T-helper 1 cell (primary cell): ENCODE results near the gene UXT.

Source experiments
- DNase-seq, 5 donors: peaks; one replicate each; pipeline ENCODE4 v3.0.0-alpha.2; 2012 to 2020

UXT gene

DNA sequence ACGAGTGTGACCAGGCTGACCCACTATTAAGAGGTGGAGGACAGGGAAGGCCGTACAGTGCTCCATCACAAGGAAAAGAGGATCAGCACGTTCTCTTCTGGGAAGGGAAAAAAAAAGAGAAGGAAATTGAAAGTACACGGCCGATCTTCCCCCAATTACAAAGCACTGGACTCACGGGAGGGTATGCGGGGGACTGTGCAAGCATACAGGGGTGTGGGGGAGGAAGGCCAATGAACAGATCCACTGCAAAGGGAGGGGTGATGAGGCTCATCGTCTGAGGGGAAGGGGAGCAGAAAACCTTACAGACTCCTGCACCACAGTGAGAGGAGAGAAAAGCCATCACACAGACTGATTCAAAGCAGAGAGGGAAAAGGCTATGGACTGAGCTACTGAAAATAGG, 9.7 kb downstream of the UXT start:
- no peak for DNase-seq

DNA sequence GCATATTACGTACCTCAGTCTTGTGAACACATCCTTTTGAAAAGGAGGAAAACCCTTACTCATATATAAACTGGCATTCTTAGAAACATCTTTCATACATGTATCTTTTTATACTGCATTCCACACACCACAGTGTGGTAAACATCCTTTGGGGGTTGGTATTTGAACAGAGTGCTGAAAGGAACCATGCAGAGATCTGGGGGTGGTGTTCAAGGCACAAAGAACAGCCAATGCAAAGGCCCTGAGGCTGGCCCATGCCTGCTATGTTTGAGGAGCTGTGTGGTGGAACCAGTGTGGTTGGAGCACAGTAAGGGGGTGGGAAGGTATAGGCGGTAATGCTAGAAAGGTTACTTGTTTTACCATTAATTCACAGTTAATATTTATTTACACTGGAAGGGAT, 10.6 kb downstream of the UXT start:
- peak in 1 of 5 donors; percentile 66 for DNase-seq

- DNase-seq: no peak
These were observed 12.3 kb downstream of the UXT start for GRCh38 chrX:47646636-47647035.

DNA sequence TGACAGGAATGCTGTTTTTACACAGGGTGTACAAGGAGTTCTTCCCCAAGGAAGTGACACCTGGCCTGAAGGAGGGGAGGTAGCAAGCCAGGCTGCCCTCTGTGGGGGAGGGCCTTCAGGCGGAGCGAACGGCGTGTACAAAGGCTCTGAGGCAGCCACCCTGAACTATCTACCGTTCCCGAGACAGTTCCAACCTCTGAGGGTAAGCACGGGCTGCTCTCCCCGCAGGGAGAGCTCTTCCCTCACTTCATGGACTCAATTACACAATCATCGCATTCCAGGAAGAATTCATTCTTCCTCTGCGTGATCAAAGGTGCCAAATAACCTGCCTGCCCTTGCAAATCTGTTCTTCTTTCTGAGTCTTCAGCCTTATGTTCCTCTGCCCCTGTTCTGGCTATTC, 13.4 kb downstream of the UXT start:
- DNase-seq: no peak

- DNase-seq: no peak
These were observed 14.4 kb downstream of the UXT start for GRCh38 chrX:47644557-47645091.

DNA sequence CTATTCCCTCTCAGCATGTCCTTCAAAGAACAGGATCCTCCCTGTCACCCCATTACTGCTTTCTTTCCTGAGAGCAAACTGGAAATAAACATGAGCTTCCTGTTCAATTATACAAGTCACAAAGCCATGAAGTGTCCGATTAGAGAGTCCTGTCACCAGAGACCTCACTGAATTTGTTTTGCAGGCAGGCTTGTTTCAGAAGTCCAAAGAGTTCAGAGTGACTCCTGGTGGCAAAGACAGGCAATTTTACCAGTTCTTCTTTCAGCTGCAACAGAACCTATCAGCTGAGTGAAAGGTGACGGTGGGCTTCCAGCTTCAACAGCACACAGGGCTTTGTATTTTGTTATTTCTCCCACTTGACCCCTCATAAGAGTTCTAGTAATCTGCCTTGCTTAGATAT, 15.1 kb downstream of the UXT start:
- no peak for DNase-seq

DNA sequence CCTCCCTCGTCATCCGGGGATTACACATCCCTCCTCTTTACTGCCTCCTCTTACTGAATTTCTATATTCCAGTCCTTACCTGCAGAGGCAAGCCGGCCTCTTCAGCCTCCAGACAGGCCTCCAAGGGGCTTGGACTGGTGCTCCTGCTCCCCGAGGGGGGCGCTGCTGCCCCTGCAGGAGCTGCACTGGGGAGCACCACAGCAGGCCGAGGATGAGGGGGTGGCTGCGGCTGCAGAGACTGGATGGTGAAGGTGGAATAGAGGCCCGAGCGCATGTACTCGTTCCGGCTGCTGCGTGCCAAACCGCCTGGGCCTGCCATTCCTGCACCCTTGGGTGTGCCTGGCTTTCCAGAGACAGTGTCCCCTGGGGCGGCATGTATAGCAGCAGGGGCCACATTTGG, 20.2 kb downstream of the UXT start:
- no peak for DNase-seq

DNA sequence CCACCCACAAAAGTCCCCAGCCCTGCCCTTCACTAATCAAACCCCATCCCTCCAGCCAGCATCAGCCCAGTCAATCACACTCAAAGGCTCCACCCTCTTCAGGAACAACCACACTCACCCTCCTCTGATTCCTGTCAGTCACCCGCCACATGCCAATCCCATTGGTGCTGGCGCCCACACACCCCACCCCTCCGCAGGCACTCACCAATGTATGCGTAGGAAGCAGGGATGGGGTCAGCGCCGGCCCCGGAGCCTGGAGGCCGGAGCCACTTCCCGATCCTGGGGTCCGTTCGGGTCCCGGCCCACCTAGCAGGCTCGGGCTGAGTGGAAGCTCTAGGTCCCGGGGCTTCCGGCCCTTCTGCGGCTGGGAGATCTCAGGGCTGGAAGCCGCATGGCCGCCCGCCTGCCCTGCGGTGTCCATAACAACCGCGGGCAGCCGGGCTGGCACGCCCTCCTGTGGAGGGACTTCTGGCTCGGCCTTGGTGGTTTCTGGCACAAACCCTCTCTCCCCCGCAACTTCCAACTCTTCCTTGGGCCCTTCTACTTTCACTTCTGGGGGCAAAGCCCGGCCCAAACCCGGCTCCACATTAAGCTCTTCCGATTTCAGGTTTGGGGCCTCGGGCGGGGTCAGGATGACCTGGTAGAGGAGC, 21.3 kb downstream of the UXT start:
- peak in 1 of 5 donors; percentile 32 for DNase-seq

DNA sequence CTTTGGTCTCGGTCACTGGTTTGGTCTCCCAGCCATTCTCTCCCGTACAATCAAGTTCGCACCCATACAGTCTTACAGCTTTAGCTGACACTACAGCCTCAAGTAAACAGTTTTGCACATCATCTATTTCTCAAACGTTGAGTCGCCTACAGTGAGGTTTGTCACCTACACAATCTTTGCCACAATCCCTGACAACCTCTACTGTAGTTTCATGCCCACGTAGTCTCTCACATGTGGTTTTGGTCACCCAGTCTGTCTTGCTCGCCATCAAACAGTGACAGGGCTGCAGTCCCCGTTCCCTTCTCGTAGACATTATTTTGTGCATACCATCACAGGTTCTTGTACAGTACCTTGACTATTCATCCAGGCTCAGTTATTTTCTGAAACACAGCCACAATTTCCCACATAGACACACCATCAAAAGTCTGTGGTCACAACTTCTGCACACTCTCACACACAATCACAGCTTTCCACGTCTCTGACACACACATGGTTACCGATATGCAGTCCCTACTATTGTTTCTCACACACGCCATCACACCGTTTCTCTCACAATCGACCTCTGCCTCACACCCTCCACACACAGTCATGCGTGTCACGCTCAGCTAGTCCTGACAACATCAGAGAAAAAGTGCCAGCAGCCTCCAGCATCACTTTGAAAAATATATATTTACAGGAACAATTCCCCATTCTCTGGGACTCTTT, 24.0 kb downstream of the UXT start:
- DNase-seq: peak in 1 of 5 donors; percentile 28

DNA sequence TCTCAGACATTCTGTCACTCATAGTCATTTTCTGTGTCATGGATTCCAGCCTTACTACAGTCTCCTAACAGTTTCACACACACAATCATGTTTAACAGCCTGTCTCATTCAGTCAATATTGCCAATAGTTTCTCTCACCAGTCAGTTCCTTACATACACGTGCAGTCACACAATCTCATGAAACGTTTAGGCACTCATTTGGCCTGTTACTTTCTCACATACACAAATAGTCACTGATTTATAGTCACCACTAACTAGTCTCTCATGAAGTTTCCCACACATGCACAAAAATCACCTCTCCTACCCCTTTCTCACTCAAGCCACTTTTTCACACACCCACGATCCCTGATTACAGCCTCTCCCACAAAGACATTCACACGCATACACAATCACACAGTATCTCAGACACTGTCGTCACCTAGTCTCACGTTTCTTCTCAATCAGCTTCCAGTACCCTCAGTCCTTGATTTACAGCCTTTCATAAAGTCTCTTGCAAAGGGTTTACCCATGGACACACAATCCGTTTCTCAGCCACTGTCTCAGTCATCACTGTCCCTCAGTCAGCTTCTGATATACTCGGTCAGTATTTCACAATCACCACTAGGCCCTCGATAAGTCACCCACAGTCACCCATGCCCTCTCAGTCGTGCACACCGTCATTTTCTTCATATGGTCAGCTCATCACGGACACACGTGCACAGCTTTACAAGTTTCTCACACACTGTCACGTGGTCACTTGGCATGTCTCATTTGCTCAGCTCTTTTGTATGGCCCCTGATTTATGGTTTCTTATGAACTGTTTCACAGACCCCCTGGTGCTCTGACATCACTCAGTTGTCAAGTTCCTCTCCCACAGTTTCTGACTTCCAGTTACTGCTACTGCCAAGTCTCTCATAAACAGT, 25.0 kb downstream of the UXT start:
- DNase-seq: no peak

DNA sequence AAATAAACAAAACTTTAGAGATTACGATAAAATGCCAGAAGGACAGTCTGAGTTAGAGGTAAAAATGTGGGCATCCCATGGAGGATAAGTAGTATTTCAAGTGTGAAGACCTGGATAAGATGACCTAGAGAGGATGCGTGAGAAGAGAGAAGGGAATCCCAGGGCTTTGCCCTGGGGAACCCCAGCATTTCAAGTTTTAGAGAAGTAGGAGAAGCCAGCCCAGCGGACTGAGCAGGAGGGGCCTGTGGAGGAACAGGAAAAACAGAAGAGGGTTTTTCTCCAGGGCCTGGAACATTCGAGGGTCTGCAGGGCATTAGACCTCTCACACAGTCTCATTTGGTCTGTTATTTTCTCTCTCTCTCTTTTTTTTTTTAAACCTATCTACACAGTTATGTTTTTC, 26.3 kb downstream of the UXT start:
- DNase-seq: no peak

- no peak for DNase-seq
These were observed 27.3 kb downstream of the UXT start for GRCh38 chrX:47631676-47632075.

GRCh38 chrX:47629419-47630200, 29.4 kb downstream of the UXT start, which contains the start of gene CFP:
Gene CFP, minus strand, starts transcription at chrX:47629930. Its CDS starts 86 bp downstream, at chrX:47629844.
- DNase-seq: peak in 1 of 5 donors; percentile 25

DNA sequence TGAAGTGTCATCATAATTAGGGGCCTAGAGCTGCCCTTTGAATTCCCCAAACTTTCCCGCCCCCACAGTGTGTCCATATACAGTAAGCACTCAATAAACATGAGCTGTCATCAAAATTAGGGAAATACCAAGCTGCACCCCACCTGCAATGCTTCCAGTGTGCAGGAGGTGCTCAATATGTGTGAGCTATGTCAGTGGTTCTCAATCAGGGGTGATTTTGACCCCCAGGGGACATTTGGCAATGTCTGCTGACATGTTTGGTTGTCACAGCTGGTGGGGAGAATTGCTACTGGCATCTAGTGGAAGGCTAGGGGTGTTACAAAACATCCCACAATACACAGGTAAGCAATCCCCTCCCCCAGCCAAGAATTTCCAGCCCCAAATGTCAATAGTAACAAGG, 30.0 kb downstream of the UXT start:
- no peak for DNase-seq

- DNase-seq: no peak
These were observed 33.6 kb downstream of the UXT start for GRCh38 chrX:47625365-47625764.

DNA sequence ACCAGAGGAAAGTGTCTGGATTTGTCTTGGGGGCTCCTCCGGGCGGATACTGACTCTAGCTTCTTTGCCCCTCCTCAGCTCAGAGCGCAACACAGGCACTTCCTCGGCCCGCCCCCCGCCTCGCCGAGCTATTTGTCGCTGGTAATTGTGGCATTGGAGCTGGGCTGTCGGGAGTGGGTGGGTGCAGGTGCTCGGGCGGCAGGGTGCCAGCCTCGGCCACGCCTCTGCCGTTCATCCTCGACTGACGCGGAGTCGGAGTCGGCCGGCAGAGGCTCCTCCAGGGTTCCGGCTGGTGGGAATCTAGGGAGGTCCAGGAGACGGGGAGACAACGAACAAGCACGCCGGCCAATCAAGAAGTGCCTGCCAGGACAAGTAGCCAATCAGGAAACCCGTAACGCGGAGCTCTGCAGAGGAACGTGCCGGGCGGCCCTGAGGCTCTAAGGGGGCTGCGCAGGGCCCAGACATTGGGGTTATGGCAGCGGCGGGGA, 35.4 kb downstream of the UXT start:
- peak in 4 of 5 donors; percentile 18 to 30 (median 23) for DNase-seq

DNA sequence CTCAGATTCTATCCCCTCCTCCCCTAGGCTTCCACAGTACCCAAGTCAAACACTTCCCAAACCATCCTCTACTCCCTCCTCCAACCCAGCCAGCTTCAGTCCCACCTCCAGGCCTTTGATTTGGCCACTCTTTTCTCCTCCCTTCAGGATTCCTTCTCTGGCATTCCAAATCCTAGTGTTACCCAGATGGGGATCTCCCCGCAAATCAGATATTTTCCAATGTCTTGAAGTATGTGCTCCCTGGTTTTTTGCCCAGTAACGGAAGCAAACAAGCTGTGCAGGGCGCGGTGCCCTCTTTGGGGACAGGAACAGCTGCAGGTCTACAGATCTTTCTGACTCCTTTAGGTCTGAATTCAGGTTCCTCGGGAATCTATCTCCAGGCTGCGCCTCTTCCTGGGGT, 37.1 kb downstream of the UXT start:
- DNase-seq: no peak

DNA sequence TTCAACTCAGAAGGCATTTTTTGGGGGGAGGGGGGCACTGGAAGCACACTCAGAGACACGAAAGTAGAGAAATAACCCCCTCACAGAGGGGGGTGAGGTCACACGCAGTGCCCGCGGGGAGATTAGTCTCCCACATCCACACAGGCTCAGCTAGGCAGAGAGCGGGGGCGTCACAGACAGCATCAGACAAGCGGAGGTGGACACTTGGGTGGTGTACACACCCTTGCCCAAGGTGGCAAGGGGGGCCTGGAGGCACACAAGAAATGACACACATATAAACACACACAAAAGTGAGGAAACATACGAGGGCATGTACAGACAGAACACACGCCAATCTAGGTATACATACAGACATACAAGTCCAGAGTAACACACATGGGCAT, 38.7 kb downstream of the UXT start:
- no peak for DNase-seq

DNA sequence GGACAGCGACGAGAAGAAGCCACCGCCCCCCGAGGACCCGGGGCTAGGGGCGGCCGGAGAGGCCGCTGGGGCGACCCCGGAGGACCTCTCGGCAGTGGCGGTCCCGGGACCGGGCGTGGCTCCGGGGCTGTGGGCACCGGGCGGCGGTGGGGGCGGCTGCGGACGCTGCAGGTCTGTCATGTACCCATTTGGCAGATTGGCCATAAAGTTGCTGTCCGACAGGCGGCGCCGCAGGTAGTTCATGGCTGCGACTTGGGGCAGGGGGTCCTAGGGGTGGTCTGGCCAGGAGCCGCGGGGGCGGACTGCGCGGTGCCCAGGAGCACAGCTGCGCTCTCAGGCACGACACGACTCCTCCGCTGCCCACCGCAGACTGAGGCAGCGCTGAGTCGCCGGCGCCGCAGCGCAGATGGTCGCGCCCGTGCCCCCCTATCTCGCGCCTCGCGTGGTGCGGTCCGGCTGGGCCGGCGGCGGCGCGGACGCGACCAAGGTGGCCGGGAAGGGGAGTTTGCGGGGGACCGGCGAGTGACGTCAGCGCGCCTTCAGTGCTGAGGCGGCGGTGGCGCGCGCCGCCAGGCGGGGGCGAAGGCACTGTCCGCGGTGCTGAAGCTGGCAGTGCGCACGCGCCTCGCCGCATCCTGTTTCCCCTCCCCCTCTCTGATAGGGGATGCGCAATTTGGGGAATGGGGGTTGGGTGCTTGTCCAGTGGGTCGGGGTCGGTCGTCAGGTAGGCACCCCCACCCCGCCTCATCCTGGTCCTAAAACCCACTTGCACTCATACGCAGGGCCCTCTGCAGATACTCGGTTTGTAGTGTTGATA, 39.3 kb downstream of the UXT start, which contains the start of gene SYN1:
SYN1 (minus strand) TSS at position 372 of the 817 bp plus-strand sequence; CDS start at position 243, 129 bp downstream.
- peak; percentile 61 to 79 (median 71) for DNase-seq

GRCh38 chrX:47618923-47619485, 40.0 kb downstream of the UXT start:
- no peak for DNase-seq

GRCh38 chrX:47614618-47615017, 44.4 kb downstream of the UXT start:
- no peak for DNase-seq
